ENCODE data around the gene IQCH. TPM values are rescaled to one million over a fixed set of nuclear protein-coding genes. Genes with fewer than 3 reads are reported as not detected.
A peak's percentile ranks its signal among the peaks of the same experiment; 100 is the strongest.

The IQCH gene
- total and polyA plus RNA-seq, 2 donors (not counting 1 experiment from before 2014, with no cell fraction given) = 1.7 to 5.0 TPM

DNA sequence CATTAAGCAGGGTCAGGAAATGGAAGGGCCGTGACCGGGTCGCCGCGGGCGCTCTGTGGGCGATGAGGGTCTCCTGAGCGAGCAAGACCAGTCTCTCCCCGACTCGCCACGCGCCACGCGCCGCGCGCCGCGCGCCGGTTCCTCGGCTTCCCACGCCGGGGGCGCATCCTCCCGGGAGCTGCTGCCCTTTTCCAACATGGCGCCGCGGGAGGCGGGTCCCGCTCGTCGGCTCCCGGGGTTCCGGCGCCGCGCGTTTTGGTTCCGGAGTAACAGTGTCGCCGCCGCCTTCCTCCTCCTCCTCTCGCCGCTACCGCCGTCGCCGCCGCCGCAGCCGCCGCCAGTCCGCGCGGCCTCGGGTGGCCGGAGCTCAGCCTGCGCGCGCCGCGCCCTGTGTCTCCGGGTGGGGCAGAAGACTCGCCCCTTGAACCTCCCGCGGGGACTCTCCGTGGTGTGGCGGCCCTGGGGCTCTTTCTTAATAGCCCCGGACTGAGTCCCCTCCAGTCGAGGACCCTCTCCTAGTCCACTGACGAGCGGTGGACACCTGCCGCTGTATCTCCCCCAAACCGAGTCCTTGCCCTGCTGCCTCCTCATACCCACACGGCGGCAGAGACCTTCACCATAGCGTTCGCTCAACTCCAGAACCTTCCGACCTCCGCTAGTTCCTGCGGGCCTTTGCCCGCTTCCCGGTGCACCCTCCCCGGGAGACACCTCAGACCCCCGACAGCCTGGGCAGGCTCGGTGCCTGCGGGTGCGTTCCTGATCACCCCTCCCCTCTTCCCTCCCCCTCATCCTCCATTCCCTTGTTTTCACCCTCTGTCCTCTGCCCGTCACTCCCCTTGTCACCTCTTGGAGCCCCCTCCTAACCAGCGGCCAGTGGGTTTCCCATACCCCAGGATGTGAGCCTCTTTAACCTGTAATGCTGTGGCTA, 288.1 kb downstream of the IQCH start, which contains the start of gene MAP2K5:
Gene MAP2K5, plus strand, starts transcription at position 284 of the 928 bp plus-strand sequence. Its CDS starts 633 bp downstream, at position 917.
- H2AFZ ChIP-seq (ENCODE audit: low read length) = peak within 1 kb of the TSS; percentile 90
- no peaks in the 10 kb centered on the region for H4K20me1 ChIP-seq (ENCODE audit: control insufficient read depth, extremely low read depth, insufficient read depth, low read length)
- H3K27ac ChIP-seq (ENCODE audit: insufficient read depth, low read length) = peak within 1 kb of the TSS; percentile 71
- peaks cover 5% of the 10 kb centered on the region for H3K4me1 ChIP-seq (ENCODE audit: control insufficient read depth, extremely low read depth, insufficient read depth, low read length)
- peak within 1 kb of the TSS; percentile 99 for H3K4me2 ChIP-seq (ENCODE audit: extremely low read depth, insufficient read depth, low read length)
- DNase-seq (ENCODE audit: low read depth in 2 of 2) = peak; percentile 67 to 70
- TF ChIP-seq, protein P1, sequence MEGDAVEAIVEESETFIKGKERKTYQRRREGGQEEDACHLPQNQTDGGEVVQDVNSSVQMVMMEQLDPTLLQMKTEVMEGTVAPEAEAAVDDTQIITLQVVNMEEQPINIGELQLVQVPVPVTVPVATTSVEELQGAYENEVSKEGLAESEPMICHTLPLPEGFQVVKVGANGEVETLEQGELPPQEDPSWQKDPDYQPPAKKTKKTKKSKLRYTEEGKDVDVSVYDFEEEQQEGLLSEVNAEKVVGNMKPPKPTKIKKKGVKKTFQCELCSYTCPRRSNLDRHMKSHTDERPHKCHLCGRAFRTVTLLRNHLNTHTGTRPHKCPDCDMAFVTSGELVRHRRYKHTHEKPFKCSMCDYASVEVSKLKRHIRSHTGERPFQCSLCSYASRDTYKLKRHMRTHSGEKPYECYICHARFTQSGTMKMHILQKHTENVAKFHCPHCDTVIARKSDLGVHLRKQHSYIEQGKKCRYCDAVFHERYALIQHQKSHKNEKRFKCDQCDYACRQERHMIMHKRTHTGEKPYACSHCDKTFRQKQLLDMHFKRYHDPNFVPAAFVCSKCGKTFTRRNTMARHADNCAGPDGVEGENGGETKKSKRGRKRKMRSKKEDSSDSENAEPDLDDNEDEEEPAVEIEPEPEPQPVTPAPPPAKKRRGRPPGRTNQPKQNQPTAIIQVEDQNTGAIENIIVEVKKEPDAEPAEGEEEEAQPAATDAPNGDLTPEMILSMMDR (conservative IDR thresholded peaks at IDR 0.05 in 1 of 2, IDR thresholded peaks at IDR 0.05 in 1 of 2; ENCODE audit: low read depth in 1 of 2, low read length in 2 of 2) = no peak
- no peak for TF ChIP-seq EZH2 (IDR thresholded peaks at IDR 0.05; ENCODE audit: low read length, missing control alignments)
- no peaks in the 10 kb centered on the region for H3K79me2 ChIP-seq (ENCODE audit: control insufficient read depth, insufficient read depth, low read length)
- no peaks in the 10 kb centered on the region for H3K36me3 ChIP-seq (ENCODE audit: control insufficient read depth, insufficient read depth, low read length)
- H3K27me3 ChIP-seq (ENCODE audit: control insufficient read depth, insufficient read depth, low read length) = no peaks in the 10 kb centered on the region
- no peaks in the 10 kb centered on the region for H3K9me3 ChIP-seq (ENCODE audit: control insufficient read depth, insufficient read depth, low read depth, low read length)
- H3K9ac ChIP-seq (ENCODE audit: insufficient read depth, low read length) = peak within 1 kb of the TSS; percentile 79
- H3K4me3 ChIP-seq (replicated peaks in 1 of 4; ENCODE audit: control extremely low read depth in 1 of 4, insufficient read depth in 1 of 4, low read depth in 3 of 4, low read length in 4 of 4) = peak within 1 kb of the TSS; percentile 73 to 96 (median 82)

- peak in 1 of 2 donors; percentile 3 for DNase-seq (ENCODE audit: low read depth in 2 of 2)
- no peak overlapping the region for H3K27ac ChIP-seq (ENCODE audit: insufficient read depth, low read length)
Observed at GRCh38 chr15:67543348-67543718, 288.7 kb downstream of the IQCH start.

GRCh38 chr15:67544475-67544874, 289.9 kb downstream of the IQCH start:
- Histone ChIP-seq H3K4me2 (ENCODE audit: extremely low read depth, insufficient read depth, low read length) (no peak overlapping the region), H4K20me1 (ENCODE audit: control insufficient read depth, extremely low read depth, insufficient read depth, low read length) (no peaks in the 10 kb centered on the region), H3K36me3 (ENCODE audit: control insufficient read depth, insufficient read depth, low read length) (no peaks in the 10 kb centered on the region), H3K27ac (ENCODE audit: insufficient read depth, low read length) (no peak overlapping the region), H3K9me3 (ENCODE audit: control insufficient read depth, insufficient read depth, low read depth, low read length) (no peaks in the 10 kb centered on the region), H3K79me2 (ENCODE audit: control insufficient read depth, insufficient read depth, low read length) (no peaks in the 10 kb centered on the region), H3K4me1 (ENCODE audit: control insufficient read depth, extremely low read depth, insufficient read depth, low read length) (peaks cover 5% of the 10 kb centered on the region), H3K4me3 (replicated peaks in 1 of 4; ENCODE audit: control extremely low read depth in 1 of 4, insufficient read depth in 1 of 4, low read depth in 3 of 4, low read length in 4 of 4) (no peak overlapping the region), H3K27me3 (ENCODE audit: control insufficient read depth, insufficient read depth, low read length) (no peaks in the 10 kb centered on the region), H2AFZ (ENCODE audit: low read length) (no peak overlapping the region), H3K9ac (ENCODE audit: insufficient read depth, low read length) (no peak overlapping the region)
- TF ChIP-seq, protein P1 (conservative IDR thresholded peaks at IDR 0.05 in 1 of 2, IDR thresholded peaks at IDR 0.05 in 1 of 2; ENCODE audit: low read depth in 1 of 2, low read length in 2 of 2) = no peak
- no peak for TF ChIP-seq EZH2 (IDR thresholded peaks at IDR 0.05; ENCODE audit: low read length, missing control alignments)
- no peak for DNase-seq (ENCODE audit: low read depth in 2 of 2)

More at GRCh38 chr15:67543348-67543718, 288.7 kb downstream of the IQCH start:
- peak overlapping the region; percentile 99 for H3K4me2 ChIP-seq (ENCODE audit: extremely low read depth, insufficient read depth, low read length)
- no peaks in the 10 kb centered on the region for H3K9me3 ChIP-seq (ENCODE audit: control insufficient read depth, insufficient read depth, low read depth, low read length)
- TF ChIP-seq, protein P1 (conservative IDR thresholded peaks at IDR 0.05 in 1 of 2, IDR thresholded peaks at IDR 0.05 in 1 of 2; ENCODE audit: low read depth in 1 of 2, low read length in 2 of 2) = no peak
- TF ChIP-seq EZH2 (IDR thresholded peaks at IDR 0.05; ENCODE audit: low read length, missing control alignments) = no peak
- no peak overlapping the region for H3K9ac ChIP-seq (ENCODE audit: insufficient read depth, low read length)
- H3K27me3 ChIP-seq (ENCODE audit: control insufficient read depth, insufficient read depth, low read length) = no peaks in the 10 kb centered on the region
- peak overlapping the region; percentile 90 for H2AFZ ChIP-seq (ENCODE audit: low read length)
- H3K79me2 ChIP-seq (ENCODE audit: control insufficient read depth, insufficient read depth, low read length) = no peaks in the 10 kb centered on the region
- H4K20me1 ChIP-seq (ENCODE audit: control insufficient read depth, extremely low read depth, insufficient read depth, low read length) = no peaks in the 10 kb centered on the region
- peak overlapping the region; percentile 67 to 88 (median 74) for H3K4me3 ChIP-seq (replicated peaks in 1 of 4; ENCODE audit: control extremely low read depth in 1 of 4, insufficient read depth in 1 of 4, low read depth in 3 of 4, low read length in 4 of 4)
- no peaks in the 10 kb centered on the region for H3K36me3 ChIP-seq (ENCODE audit: control insufficient read depth, insufficient read depth, low read length)
- H3K4me1 ChIP-seq (ENCODE audit: control insufficient read depth, extremely low read depth, insufficient read depth, low read length) = peaks cover 5% of the 10 kb centered on the region
